Fibroblast of skin of right quadriceps (primary cell): ENCODE measurements around the gene HOXC13.

ENCODE experiments used
- DNase-seq: peaks from one replicate; pipeline ENCODE4 v3.0.0-alpha.2; 2013

The HOXC13 gene

DNA sequence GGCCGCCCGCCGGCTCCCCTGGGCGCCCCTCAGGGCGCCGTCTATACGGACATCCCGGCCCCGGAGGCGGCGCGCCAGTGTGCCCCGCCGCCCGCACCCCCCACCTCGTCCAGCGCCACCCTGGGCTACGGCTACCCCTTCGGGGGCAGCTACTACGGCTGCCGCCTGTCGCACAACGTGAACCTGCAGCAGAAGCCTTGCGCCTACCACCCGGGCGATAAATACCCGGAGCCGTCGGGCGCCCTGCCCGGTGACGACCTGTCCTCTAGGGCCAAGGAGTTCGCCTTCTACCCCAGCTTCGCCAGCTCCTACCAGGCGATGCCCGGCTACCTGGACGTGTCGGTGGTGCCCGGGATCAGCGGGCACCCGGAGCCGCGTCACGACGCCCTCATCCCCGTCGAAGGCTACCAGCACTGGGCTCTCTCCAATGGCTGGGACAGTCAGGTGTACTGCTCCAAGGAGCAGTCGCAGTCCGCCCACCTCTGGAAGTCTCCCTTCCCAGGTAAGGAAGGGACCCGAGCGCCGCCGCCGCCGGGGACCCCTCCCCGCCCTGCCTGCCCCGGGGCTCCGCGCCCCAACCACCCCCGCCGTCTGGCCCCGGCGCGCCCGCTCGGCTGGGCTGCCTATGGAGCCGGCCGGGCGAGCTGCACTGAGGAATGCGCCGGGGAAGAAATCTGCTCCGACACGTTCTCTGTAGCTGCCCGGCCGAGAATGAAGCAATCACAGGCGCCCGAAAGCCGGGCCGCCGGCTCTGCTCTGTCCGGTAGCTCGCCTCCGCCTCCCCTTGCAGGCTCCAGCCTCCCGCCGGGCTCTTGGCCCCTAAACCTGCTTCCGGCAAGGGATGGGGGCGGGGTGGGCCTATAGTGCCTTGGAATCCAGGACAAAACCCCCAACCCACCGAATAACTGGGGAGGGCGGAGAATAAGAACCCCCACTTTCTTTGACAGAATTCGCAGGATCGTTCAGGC is 794 bp downstream of the HOXC13 start:
- DNase-seq: peak; percentile 50

DNA sequence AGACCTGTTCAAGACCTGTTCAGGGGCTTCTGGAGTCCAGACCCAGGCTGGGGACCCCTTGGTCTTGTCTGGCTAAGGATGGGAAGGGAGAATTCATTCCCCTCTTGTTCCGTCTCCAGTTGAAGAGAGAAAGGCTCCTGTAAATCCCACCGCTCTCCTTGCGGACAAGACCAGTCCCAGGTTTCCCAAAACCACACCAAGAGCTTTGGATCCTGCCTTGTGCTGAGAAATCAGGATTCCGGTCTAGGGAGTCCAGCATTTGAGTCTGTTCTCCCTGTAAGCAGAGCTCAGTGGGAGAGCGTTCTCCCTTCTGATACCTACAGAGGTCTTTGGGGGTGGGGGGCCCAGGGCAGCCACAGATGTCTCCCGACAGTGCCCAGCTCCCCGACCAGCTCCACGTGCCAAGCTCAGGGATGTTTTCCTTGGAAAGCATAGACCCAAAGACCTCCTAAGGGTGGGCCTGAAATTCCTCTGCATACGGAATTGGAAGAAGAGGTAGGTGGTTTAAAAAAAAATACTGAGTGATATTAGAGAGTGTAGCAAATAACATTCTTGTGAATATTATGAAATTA is 1.9 kb downstream of the HOXC13 start:
- DNase-seq: no peak

- DNase-seq: no peak
Measured at GRCh38 chr12:53941187-53941586, 2.6 kb downstream of the HOXC13 start.

GRCh38 chr12:53941750-53942149 is 3.1 kb downstream of the HOXC13 start:
- no peak for DNase-seq

GRCh38 chr12:53942467-53942997 is 3.9 kb downstream of the HOXC13 start:
- no peak for DNase-seq

DNA sequence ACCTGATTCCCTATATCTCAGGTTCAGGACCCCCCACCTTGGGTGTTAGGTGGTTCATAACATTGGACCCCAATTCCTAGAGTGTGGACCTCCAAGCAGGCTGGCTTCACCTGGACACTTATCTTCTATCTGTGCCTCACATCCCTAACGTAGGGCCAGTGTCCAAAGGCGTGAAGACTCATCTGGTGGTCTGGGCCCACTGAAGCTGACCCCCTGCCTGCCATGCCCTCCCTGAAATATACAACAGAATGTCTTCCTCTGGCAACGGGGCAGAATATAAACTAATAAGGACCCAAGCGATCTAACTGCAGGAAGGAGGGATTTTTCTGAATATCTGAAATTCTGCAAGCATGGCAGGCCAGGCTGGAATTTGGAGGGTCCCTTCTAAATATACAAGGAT is 5.6 kb downstream of the HOXC13 start:
- DNase-seq: no peak

- DNase-seq: no peak
Measured at GRCh38 chr12:53944907-53945847, 6.5 kb downstream of the HOXC13 start.

- no peak for DNase-seq
Measured at GRCh38 chr12:53947743-53948142, 9.1 kb downstream of the HOXC13 start.

- no peak for DNase-seq
Measured at GRCh38 chr12:53948650-53949593, 10.3 kb downstream of the HOXC13 start.

GRCh38 chr12:53949631-53950436 is 11.2 kb downstream of the HOXC13 start:
- no peak for DNase-seq

DNA sequence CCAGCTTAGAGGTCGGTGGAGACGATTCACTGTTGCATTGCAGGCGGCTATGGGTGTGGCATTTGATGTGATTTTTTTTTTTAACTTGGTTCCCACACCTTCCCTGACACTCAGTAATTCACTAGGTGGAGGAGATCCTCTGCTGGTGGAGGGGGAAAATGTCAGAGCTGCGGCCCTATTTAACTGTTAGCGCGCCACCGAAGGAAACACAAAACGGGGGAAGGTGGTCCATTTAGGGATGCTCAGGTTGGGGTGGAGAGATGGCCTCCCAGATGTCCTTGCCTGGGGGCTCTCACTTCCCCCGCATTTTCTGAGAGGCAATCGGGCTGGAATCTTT is 11.8 kb downstream of the HOXC13 start:
- no peak for DNase-seq

DNA sequence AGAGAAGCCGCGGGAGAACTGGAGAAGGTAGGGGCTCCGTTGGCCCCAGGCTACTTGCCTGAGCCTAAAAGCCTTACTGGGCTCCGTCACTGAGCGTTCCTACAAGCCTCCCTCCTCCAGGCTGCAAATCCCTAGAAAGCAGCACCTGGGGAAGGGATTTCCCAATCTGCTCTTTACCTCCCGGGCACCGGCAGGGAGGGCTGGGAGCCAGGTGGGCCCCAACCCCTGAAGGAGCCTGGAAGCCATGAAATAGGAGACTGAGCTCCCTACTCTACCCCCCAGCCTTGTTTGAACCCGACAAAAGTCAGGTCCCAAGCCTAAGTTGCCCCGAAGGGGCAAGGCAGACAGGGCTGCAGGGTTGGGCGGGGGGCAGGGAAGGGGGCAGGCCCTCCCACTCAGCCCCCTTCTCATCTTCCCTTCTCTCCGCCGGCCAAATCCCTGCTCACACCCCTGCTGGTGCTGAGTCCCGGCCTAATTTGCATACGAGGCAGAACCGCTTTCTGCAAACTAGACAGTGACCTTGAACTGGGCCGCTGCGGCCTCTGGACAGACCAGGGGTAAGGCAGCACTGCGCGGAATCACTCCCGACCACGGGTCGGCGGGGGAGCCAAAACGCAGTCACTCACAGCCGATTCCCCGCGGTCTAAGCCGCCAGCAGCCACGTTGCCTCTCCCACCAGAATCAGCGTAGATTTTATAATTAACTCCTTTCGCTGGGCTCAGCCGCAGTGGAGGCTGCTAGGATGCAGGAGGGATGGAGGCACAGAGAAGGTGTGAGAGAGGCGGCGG is 12.4 kb downstream of the HOXC13 start:
- DNase-seq: no peak

GRCh38 chr12:53951577-53952334 is 13.1 kb downstream of the HOXC13 start:
- DNase-seq: no peak

DNA sequence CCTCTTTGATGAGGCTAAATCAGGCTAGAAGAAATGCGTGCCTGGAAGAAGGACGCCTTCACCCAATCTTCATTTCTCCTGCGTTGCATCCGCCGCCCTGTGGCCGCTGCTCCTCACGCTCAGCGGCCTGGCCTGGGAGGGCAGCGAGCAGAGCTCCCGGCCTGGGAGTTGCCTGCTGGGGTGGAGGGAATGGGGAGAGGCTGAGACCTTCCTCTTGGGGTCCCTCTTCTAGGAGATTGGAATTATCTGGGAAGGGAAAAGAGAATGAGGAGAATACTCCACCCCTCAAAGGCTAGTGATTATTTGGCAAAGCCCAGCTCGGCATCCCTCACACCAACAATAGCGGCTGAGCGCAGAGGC is 13.7 kb downstream of the HOXC13 start:
- DNase-seq: no peak

DNA sequence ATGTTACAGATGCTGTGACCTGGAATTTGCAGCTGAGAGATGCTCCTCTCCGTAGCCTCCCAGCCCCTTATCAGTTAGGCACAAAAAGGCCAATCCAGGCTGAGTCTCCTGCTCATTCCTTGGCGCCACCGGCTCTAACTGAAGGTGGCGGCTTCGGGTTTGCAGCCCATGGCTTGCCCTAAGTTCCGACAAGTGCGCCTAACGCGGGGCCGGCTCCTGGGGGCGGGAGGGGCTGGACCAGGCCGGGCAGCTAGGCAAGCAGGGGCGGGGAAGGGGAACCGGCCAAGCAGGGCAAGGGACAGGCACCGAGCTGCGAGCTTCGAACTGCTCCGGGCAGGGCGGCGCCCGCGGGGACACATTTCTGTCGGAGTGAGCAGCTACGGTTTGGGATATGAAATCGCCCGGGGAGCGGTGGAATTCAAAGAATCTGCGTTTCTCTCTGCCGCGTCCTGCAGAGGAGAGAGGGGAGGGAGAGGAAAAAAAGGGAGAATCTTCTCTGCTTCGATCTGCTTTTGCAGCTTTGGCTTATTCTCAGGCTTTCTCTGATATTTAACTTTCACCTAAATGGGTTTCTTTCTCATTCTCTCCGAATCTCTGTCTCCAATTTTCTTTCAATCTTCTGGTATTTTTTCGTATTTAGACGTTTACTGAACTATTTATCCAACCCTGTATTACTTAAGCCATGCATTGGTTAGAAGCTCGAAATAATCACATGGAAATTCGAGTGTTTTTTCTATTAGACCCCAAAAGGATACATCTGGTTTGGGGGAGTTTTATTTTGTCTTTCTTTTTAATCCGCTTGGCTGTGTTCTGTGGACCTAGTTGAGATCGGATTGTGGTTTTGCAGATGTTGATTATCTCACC is 14.5 kb downstream of the HOXC13 start:
- DNase-seq: peak; percentile 42

DNA sequence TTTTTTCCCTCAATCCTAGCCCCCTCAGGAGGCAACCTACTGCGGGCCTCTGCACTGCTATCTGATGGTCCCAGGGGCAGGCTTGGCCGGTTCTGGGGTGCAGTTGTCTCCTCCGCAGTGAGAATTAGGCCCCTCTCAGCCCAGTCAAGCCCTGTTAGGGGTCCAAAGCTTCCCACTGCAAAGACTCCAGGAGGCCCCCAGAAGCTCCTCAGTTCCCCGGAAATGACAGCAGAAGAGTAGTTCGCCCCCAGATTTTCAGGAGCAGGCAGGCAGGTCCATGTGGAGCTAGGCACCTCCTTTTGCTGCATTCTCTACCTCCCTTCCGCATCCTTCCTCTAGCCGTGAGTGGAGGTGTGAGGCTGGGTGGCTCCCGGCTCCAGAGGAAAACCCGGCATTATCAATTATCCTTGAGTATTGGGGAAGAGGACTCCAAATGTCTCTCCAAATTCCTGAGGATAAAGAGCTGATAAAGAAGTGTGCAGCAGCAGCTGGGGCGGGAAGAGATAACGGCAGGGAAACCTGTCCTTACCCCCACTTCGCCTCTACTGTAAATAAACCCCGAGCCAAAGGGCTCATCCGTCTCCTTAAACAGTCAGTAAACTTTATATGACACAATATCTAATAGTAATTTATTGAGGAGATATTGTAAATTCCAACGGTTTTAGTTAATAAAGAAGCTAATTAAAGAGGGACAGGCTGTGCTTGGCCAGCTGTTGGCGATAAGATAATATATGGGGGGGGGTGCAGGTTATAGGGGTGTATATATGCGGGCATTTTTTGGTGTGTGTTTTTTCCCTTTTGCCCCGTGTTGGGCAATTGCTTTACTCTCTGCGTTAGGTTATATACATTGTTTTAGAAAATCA is 15.4 kb downstream of the HOXC13 start:
- no peak for DNase-seq

DNA sequence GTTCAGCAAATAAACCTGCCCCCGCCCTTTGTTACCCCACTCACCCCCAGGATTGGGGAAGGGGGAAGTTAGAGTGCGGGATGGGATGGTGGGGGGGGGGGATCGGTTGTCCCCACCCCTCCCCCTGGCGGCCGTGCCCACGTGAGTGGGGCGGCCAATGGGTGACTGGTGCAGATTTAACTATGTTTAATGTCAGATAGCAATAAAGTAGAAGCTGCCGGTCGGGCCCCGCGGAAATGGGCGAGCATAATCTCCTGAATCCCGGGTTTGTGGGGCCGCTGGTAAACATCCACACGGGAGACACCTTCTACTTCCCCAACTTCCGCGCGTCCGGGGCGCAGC is 16.0 kb downstream of the HOXC13 start, which contains the start of gene HOXC12:
TSS of gene HOXC12 (plus strand) at position 210 of the 342 bp plus-strand sequence. CDS start at position 237, 27 bp downstream.
- no peak for DNase-seq
